Measurements from ENCODE around the gene SCARB1.

Gene SCARB1

DNA sequence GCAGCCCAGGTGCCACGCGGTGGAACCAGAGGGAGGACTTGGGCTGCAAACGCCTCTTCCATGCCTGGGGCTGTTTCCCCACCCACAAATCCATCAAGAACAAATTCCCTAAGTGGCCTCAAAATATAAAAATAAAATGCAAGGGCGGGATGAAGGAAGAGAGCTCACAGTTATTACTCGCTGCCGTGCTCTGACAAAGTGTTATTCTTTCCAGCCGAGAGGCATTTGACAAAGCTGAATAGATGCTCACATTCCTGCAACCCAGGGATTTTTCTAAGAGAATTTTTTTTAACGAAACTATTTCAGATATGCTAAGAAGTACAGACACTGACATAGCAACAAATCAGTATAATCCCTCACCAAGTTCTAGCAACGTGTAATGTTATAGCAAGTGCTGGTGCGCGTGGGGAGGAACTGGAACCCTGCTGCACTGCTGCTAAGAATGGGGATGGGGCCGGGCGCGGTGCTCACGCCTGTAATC lies 70.7 kb downstream of the SCARB1 start:
- DNase-seq: no peak

DNA sequence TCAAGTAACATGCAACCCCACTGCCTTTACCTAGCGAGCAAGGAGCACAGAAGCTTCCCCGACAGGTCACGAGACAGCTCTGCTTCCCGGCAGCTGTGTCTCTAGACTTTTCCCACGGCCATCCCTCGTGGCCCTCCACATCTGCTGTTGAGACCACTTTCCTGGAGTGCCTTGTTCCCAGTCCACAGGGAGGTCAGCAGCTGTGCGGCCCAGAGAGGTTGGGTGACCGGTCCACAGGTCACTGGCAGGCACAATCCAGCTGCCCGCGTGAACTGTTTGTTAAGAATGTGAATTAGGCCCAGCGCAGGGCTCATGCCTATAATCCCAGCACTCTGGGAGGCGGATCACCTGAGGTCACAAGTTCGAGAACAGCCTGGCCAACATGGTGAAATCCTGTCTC lies 71.5 kb downstream of the SCARB1 start:
- DNase-seq: no peak

DNA sequence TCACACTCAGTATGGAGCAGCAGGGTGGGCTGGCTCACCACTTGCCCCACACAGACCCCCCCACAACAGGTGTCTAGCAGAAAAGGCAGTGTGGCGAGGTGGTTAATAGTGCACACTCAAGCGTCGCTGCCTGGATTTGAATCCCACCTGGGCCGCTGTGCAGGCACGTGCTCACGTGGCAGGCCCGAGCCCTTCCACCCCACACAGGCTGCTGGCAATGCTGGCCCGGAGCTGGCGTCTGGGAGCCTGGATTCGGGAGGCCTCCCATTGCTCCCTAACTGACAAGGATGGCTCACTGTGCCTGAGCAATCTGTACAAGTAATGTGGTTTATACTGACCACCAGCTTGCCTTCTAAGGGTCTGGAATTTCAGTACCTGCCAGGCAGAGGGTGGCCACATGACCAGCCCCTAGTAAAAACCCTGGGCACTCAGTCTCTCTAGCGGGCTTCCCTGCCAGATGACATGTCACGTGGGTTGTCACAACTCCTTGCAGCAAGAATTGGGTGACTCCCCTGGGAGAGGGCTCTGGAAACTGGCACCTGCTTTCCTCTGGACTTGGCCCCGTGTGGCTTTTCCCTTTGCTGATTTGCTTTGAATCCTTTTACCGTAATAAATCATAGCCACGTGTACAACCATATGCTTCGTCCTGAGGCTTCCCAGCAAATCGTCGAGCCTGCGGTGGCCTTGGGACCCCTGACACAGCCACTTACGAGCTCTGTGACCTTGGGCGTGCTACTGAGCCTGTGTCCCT lies 72.8 kb downstream of the SCARB1 start:
- DNase-seq: peak; percentile 77 to 91

DNA sequence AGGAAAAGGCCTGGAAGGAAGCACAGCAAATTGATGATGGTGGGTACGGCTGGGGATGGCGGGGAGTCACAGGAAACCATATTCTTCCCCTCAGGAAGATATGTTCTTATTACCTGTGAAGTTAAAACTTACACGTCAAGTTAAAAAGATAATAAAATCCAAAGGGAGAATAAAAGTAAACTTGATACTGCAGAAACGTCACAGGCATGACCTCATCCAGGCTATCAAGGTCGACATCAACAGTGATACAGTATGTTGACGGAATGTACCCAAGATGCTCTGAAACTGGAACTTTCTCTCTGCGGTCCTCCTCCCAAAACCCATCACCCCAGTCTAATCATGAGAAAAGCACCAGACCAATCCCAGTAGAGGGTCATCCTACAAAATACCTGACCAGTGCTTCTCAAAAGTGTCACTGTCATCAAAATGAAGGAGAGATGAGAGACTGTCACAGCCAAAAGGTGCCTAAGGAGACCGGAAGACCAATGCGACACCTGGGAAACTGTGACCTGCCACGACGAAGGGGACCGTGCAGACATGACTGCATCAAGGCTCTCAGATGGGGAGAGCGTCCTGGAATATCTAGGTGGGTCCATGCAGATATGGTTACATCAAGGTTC lies 74.6 kb downstream of the SCARB1 start:
- DNase-seq: no peak

DNA sequence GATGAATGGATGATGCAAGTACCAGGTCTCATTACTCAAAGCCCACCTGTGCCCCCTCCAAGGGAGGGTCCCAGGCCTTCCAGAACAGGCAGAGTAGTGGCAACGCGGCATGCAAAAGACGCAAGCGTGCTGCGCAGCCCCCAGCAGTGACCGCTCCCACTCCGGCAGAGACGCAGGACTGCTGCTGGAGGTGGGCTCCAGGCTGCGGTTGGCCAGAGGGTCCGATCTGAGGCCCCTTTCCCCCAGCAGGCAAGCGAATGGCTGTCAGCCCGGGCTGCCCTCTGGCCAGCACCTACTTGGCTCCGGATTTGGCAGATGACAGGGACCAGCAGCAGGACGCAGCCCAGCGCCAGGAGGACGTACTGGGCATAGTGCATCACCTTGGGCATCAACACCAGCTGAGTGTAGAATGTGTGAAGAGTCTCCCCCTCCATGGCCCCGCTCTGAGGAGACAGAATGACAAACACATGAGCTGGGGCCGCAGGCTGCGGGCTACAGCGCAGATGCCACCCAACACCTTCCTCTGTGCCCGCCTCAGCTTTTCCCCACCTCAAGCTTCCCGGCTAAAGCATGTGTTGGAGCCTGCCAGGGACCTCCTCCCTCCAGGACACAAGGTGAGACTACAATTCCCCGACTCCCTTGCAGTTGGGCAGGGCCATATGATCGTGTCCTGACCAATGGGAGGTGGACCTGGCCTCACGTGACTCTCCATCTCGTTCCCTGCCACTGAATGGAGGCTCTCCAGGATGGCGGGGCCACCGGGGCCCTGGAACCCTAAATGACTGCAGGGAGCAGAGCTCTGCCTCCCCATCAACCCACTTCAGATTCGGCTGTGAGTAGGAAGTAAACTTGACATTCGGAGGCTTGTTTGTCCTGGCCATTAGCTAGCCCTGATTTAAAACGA lies 77.4 kb downstream of the SCARB1 start:
- peak in 1 of 2 experiments; percentile 10 for DNase-seq

DNA sequence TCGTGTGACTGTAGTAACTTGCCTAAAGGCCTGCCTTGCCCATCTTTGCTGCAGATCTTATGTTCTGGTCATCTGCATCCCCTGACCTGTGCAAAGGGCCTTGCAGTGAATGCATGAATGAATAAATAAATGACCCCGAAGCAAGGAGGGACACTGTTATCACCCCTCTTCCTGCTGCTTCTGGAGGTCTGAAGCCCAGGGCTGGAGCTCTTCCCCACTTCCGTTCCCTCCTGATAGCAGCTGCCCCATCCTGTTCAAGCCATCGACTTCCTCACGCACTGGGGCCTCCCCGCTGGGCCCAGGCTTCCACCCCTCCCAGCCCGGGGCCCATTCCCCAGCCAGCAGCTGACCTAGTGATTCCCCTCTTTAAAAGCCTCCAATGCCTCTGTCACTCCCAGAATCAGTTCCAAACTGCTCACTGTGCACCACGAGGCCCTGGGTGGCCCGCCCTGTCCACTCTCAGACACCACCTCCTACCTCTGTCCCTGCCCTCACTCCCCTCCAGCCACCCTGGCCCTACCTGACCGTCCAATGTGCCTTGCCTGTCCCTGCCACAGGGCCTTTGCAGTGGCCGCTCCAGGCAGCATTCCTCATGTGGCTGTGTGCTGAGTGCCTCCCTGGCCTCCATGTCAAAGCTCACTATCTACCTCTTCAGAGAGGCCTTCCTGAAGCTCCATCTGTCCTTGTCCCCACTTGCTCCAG lies 78.6 kb downstream of the SCARB1 start:
- DNase-seq: no peak

DNA sequence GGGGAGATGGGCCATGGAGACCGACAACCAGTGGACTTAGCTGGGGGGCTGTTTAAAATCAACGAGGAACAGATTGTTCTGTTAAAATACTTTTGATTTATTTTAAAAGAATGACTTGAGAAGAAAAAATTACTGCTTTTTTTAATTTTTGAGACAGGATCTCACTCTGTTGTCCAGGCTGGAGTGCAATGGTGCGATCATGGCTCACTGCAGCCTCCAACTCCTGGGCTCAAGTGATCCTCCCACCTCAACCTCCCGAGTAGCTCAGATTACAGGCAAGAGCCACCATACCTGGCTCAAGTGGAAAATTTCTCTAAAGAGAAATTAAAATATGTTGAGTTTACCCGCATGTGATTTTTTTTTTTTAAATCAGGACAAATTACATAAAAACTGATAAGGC lies 80.6 kb downstream of the SCARB1 start:
- no peak for DNase-seq

DNA sequence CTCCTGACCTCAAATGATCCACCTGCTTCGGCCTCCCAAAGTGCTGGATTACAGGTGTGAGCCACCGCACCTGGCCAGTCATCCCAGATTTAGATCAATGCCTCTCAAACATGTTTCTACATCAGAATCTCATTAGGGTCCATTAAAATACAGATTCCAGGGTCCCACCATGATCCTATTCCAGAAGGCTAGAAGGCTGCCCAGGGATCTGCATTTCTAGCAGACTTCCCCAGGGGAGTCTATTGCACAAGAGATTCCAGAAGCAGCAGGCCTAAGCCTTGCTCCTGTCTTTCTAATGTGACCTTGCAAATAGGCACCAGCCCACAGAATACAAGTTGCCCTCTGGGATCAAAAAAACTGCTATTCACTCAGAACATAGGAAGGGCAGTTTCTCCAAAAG lies 81.5 kb downstream of the SCARB1 start:
- DNase-seq: no peak

DNA sequence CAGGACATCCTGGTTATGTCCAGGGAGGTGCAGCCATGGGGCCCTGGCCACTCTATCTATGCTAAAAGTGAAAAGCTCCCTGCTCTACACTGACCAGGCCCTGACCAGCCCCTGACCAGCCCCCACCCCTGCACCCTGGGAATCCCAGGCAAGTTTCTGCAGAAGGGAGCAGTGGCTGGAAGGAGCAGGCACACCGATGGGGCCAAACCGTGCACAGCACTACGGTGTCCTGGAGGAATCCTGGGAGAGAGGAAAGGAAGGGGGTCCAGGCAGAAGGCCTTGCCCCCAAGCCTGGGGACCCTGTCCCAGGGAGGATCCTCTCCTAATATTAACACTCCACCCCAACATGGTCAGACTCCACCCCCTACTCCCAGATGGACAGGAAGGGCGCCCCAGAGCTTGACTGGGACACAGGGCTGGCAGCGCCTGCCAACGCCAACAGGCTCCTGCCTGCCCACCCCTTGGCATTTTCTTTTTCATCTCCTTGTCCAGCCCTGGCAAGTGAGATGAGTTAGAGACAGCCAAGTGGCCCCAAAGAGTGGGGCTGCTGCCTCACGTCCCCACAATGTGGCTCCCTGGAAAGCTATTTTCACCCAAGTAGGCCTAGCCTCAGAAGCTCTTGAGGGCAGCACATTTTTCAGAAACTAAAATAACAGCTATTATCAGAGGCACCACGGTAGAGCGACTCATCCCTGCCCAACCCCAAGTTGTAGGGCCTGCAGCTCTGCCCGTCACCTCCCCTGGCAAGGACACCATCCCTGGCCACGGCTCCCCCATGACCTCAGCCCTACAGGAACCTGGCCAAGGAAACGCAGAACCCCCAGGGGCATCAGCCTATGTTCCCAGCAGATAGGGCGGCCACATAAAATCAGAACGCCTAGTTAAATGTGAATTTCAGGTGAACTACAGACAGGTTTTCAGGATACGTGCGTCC lies 82.6 kb downstream of the SCARB1 start:
- no peak for DNase-seq

DNA sequence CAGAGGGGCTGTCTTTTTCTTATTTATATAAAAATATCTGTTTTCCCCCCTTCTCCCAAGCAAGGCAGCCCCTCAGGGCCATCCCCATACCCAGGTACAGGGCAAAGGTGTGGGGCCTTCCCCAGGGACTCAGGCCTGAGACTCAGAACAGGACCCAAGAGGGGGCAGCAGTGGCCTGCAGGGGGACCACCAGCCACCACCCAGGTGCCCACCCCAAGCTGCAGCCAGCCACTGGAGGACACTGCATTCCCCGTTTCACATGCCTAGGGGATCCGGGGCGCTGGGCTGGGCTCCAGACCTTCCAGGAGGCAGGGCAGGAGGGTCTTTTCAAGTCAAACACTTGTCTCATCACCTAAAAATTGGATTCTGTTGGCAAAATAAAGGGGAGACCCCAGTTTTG lies 83.3 kb downstream of the SCARB1 start:
- no peak for DNase-seq

DNA sequence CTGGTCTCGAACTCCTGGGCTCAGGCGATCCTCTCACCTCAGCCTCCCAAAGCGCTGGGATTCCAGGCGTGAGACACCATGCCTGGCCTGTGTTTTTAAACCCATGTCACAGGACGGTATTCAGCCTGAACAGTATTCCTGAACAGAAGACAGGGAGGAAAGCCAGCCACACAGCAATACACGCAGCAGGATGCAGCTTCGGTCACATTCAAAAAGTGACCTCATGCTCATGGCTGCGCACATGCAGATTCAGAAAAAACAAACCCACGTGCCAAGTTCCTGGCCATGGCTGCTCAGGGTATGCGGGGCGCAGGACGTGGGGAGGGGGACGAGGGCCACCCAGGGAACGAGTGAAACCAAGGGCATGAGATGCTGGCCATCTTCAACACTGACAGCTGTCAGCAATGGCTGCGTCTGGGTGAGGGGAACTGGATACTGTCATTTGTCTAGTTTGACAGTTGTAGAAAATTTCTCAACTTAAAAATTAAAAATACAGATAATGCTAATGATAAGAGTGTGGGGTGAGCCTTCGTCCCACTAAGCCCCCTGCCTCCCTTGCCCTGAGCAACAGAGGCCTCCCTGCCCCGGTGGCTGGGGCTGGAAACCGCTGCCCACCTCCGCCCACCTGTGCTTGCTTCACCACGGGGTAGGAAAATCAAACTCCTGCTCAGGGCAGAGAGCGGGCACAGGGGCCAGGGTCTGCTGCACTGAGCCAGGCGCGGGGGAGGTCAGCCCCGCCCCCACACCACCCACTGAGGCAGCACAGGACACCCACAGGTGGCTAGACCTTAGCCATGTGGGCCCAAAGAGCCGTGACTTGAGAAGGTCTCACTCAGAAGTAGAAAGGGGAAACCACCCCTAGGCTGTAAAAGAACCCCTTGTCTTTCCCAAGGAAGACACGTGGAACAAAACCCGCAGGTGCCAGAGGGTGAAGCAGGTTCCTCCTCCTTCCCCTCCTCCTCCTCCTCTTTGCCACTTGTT lies 84.2 kb downstream of the SCARB1 start:
- no peak for DNase-seq

DNA sequence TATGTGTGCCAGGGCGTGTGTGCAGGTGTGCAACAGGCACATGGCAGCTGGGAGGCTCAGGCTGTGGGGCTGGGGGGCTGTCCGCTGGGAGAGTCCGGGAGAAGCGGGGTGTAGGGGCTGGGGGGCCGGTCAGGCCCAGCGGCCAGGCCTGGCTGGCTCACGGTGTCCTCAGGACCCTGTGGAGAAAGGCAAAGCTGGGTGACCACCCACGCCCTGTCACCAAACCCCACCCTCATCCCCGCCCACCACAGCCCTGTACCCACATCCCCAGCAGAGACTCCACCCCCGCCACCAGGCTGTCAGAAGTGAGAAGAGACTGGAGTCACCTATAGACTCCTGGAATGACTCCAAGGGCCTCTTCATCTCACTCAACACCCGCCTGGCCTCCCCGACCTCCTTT lies 85.3 kb downstream of the SCARB1 start:
- DNase-seq: no peak

DNA sequence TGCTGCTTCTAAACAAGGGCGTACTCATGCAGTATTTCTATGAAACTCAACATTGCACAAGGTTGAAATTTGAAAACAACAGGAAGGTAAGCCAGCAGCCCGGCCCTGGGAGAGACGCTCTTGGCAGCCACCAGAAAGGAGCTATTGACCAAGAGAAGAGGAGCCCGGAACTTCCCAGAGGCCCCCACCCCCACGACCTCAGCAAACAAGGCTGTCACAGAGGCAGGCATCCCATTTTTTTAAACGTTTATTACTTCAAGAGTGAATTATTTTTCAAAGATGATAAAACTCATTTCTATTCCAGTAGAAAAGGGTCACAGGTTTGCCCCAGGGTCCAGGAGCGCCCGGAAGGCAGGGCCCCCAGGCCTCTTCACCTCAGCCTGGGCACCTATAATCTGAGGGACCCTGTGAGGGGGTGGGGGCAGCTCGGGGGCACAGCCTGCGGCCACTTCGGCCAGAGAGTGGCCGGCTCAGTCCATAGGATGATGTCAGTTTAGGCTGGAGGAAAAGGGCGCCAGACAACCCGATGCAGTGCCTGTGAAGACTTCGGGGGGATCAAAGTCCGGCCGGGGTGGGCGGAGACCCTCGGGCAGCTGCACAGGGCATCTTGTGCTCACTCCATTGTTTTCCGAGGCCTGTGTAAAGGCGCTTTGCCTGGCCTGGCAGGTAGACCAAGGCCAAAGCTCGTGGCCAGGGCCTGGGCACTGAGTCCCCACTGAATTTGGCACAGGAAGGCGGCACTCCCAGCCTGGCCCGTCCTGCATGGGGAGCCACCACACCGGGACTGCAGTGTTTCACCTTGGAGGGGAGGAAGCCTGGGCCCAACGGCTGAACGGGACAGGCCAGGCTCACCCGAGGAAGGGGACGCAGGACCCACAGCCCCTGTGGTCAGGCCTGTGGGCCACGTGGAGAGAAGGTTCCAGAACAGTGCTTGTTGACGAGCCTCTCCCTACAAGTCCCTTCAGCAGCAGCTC lies 86.0 kb downstream of the SCARB1 start:
- DNase-seq: no peak

DNA sequence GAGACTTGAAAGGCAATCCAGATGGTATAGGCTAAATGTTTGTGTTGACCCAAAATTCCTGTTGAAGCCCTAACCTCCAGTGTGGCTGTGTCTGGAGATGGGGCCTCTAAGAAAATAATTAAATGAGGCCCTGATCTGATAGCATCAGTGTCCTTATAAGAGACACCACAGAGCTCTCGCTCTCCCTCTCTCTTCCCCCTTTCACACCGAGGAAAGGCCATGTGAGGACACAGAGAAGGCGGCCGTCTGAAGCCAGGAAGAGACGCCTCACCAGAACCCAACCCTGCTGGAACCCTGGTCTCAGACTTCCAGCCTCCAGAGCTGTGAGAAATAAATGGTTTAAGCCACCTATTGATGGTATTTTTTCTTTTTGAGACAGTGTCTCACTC lies 87.5 kb downstream of the SCARB1 start:
- DNase-seq: no peak

DNA sequence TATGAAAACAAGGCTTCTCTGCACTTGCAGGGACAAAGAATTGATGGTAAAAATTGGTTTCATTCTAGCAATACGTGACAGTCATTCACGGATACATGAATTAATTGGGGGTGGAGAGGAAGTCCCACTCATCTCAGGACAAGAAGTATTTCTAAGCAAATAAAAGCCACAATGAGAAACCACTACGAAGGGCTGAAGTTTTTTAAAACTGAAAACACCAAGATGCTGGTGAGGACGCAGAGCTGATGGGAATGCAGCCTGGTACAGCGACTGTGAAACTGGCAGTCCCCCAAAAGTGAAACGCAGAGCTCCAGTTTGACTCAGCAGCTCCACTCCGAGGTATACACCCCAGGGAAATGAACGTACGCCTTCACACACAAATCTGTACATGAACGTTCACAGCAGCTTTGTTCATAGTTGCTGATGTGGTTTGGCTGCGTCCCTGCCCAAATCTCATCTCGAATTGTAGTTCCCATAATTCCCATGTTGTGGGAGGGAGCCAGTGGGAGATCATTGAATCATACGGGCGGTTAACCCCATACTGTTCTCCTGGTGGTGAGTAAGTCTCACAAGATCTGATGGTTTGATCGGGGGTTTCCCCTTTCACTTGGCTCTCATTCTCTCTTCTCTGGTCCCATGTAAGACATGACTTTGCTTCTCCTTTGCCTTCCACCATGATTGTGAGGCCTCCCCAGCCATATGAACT lies 89.0 kb downstream of the SCARB1 start:
- DNase-seq: no peak

DNA sequence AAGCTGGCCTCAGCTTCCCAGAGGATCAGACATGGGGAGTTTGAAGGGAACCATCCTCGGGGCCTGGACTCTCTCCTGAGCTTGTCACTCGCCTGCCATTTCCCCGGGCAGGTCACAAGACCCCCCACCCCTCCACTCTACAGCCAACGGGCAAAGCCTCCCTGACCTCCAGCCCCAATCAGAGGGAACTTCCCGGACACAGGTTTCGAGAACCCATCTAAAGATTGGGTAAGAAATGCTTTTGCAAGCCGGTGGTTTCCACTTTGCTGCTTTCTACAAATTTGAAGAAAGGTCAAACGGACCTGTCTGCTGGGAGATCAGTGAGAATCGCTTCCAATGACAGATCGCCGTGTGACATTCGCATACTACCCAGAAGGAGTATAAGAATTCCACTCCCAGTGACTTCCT lies 89.6 kb downstream of the SCARB1 start:
- no peak for DNase-seq

DNA sequence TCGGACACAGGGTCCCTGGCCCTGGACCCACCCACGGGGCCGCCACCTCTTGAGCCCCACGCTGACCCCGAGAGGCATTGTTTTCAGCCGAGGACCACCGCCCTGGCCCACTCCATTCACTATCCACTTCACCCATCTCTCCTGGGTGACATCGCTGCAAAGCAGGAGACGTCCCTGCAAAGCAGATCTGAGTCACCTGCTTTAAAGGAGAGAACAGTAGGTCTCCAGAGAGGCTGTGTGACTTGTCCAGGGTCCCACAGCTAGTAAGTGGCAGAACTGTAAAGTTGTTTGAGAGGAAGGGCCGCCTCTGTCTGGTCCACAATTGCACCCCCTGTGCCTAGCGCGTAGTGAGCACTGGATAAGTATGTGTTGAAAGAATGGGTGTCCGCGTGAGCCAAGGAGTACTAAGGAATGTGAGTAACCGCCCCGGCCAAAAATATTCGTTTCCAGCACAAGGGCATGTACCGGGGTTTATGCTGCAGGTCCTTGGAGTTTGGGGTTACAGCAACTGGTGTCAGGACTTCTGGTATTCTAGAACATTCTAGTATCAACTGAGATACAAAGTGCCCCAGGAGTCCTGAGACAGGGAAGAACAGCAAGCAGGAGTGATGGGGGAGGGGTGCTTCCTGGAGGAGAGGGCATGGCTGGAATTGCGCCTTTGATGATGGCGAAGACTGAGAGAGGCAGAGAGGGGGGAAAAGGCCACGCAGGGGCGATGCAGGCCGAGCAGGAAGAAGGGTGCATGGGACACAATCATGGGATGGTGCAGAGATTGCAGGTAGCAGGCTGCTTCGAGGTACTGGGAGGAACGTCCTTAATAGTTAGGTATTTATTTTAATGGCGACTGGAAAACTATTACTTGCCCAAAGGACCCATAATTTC lies 91.1 kb downstream of the SCARB1 start:
- DNase-seq: no peak
